GM12878 (cell line): Measurements from ENCODE around the gene SORCS2. TPM values are rescaled to one million over a fixed set of nuclear protein-coding genes. Genes with fewer than 3 reads are reported as not detected.
A peak's percentile ranks its signal among the peaks of the same experiment; 100 is the strongest.

Experiments
- ATAC-seq: fragments of 200-7000 bp; cut with Tn5 transposase; 3 replicates; pipeline ENCODE4 v1.9.1; 2020; ENCODE audit warnings: mild to moderate bottlenecking, moderate library complexity
- BruUV-seq: library from RNA; stranded (reverse); fragments of 400-500 nt; replicated peaks from 2 replicates; lab custom pipeline; 2021; lab: Mats Ljungman, UMichigan
- CTCF ChIA-PET: fragments of 300-600 bp; sonication (Branson Sonifier 250); formaldehyde crosslinking; extraction: SDS; loops from one replicate; lab custom pipeline; 2021; ENCODE audit warnings: inconsistent platforms; lab: Yijun Ruan, JAX
- POLR2A ChIA-PET: fragments of 350-600 bp; formaldehyde crosslinking; extraction: SDS; loops from one replicate; lab custom pipeline; 2021; ENCODE audit warnings: inconsistent platforms; lab: Charles Lee
- RAD21 ChIA-PET: fragments of 300-600 bp; sonication (Branson Sonifier 250); formaldehyde crosslinking; loops from one replicate; lab custom pipeline; 2023; ENCODE audit warnings: antibody characterized with exemption; ENCODE audit not compliant: unreplicated experiment; lab: Charles Lee
- SMC1A ChIA-PET: fragments of 300-600 bp; sonication (Branson Sonifier 250); formaldehyde crosslinking; loops from one replicate; lab custom pipeline; 2023; ENCODE audit not compliant: unreplicated experiment, uncharacterized antibody; lab: Charles Lee
- DNase-seq: peaks from one replicate; pipeline ENCODE4 v3.0.0-alpha.2; 2011; ENCODE audit warnings: low read depth, low spot score
- FAIRE-seq: peaks from 3 replicates; lab custom pipeline; 2011; peaks lifted over from hg19 to GRCh38; lab: Jason Lieb, UNC
- H2AFZ ChIP-seq: 2 replicates; pipeline ENCODE4 v1.6.0; 2011; ENCODE audit warnings: low read depth, low read length, control low read depth; ENCODE audit not compliant: control insufficient read depth
- H3K27ac ChIP-seq: 2 replicates; pipeline ENCODE4 v1.5.1; 2011; ENCODE audit warnings: control low read depth; ENCODE audit not compliant: control insufficient read depth, insufficient read depth
- H3K27me3 ChIP-seq, 2 experiments: replicated peaks in 1 of 2; 2 replicates each; pipeline versions ENCODE4 v1.6.0 to v1.6.1; 2011; ENCODE audit warnings: low read length in 1 of 2; ENCODE audit not compliant: control insufficient read depth in 2 of 2, insufficient read depth in 2 of 2
- H3K36me3 ChIP-seq, 2 experiments: 2 replicates each; pipeline ENCODE4 v1.5.1; 2011; ENCODE audit warnings: low read length in 1 of 2; ENCODE audit not compliant: control insufficient read depth in 2 of 2, insufficient read depth in 2 of 2
- H3K4me1 ChIP-seq: 2 replicates; pipeline ENCODE4 v1.6.1; 2011; ENCODE audit warnings: mild to moderate bottlenecking, low read length, moderate library complexity, mixed read lengths; ENCODE audit not compliant: control insufficient read depth, insufficient read depth
- H3K4me2 ChIP-seq: 2 replicates; pipeline ENCODE4 v1.6.0; 2011; ENCODE audit warnings: control low read depth; ENCODE audit not compliant: control insufficient read depth, insufficient read depth
- H3K4me3 ChIP-seq: fragments of 200-600 bp; sonication (generic); 2 replicates; pipeline ENCODE4 v1.5.1; 2016
- H3K79me2 ChIP-seq: 2 replicates; pipeline ENCODE4 v1.6.0; 2011; ENCODE audit warnings: low read length; ENCODE audit not compliant: control insufficient read depth, insufficient read depth
- H3K9ac ChIP-seq: 2 replicates; pipeline ENCODE4 v1.8.0; 2011; ENCODE audit warnings: low read length, control low read depth, mixed read lengths; ENCODE audit not compliant: control insufficient read depth, insufficient read depth
- H3K9me3 ChIP-seq: replicated peaks from 3 replicates; pipeline ENCODE4 v1.5.1; 2011; ENCODE audit warnings: mild to moderate bottlenecking, low read length; ENCODE audit not compliant: control insufficient read depth, insufficient read depth
- H4K20me1 ChIP-seq: 2 replicates; pipeline ENCODE4 v1.6.0; 2011; ENCODE audit not compliant: control insufficient read depth, insufficient read depth
- NFXL1 ChIP-seq: fragments of 450-650 bp; IDR thresholded peaks from 2 replicates; pipeline ENCODE4 v1.6.1; 2017; ENCODE audit warnings: antibody characterized with exemption, mild to moderate bottlenecking, borderline replicate concordance
- REST ChIP-seq: IDR thresholded peaks from 2 replicates; pipeline ENCODE4 v1.6.1; 2012; ENCODE audit warnings: mild to moderate bottlenecking, low read depth, low read length
- WGBS: methylation state at CpG from one replicate; pipeline ENCODE4 v1.1.6; 2016; ENCODE audit warnings: low lambda C conversion rate; ENCODE audit not compliant: insufficient replicate concordance, insufficient coverage; ENCODE audit errors: missing lambda C conversion rate; 5-methylcytosine and 5-hydroxymethylcytosine counted together
- in situ Hi-C: fragments of 300-500 bp; cut with MboI; formaldehyde crosslinking; loops from 9 replicates; pipeline ENCODE4 v1.14.3; 2018; ENCODE audit warnings: mixed read lengths
- intact Hi-C: fragments of 100-400 bp; cut with micrococcal nuclease; formaldehyde crosslinking; loops from one replicate; pipeline ENCODE4 v1.14.2; 2022; ENCODE audit not compliant: unreplicated experiment
- polyA plus RNA-seq, 11 experiments: library from polyadenylated mRNA; depleted of rRNA in 4 of 11; unstranded in 6 of 11; stranded (reverse) in 5 of 11; fragments of >200 nt; fragmentation: Nextera tagmentation in 4 of 11; fragmentation: Illumina TruSeq in 1 of 11; extraction: Ambion mirVana in 4 of 11; extraction: Trizol in 1 of 11; gene quantifications; 1 replicate in 1 of 11; 2 replicates in 10 of 11; pipeline versions ENCODE4 v1.2.1 to v1.2.3, GENCODE V29; 2011 to 2016; ENCODE audit warnings: inconsistent platforms in 2 of 11, missing spikeins in 2 of 11, low read depth in 1 of 11
- total RNA-seq, 4 experiments: library from RNA; depleted of rRNA in 3 of 4; stranded (reverse); fragments of >200 nt in 3 of 4; fragmentation: Illumina TruSeq in 1 of 4; extraction: Trizol in 1 of 4; gene quantifications; 2 replicates each; pipeline versions ENCODE4 v1.2.1 to v1.2.3, GENCODE V29; 2013 to 2021

Gene SORCS2
- total and polyA plus RNA-seq, 10 of the 15 experiments (the other 5 are each of a cell fraction or from before 2014, with no cell fraction given): 0.01 to 0.15 (median 0.05) TPM; not detected in 5

GRCh38 chr4:7581477-7581876 is 389.1 kb downstream of the SORCS2 start:
- intact Hi-C loops: no loop called here
- no TSS peak for BruUV-seq

More at GRCh38 chr4:7581477-7581876, 389.1 kb downstream of the SORCS2 start:
- H3K4me2 ChIP-seq: no peak overlapping the region
- H2AFZ ChIP-seq: no peak overlapping the region
- no peak for DNase-seq
- peaks cover 6% of the 10 kb centered on the region; the same call in 1 of the 3 replicates for H3K9me3 ChIP-seq
- H4K20me1 ChIP-seq: no peaks in the 10 kb centered on the region
- in situ Hi-C loops: no loop called here
- WGBS: 27% methylated on average over 8 of the region's 8 CpGs
- no peaks in the 10 kb centered on the region for H3K36me3 ChIP-seq
- ChIA-PET CTCF (no interaction called here), RAD21 (no interaction called here), SMC1A (no interaction called here), POLR2A (no interaction called here)
- no peaks in the 10 kb centered on the region for H3K79me2 ChIP-seq
- FAIRE-seq: no peak
- no peak overlapping the region for H3K4me3 ChIP-seq
- no peaks in the 10 kb centered on the region for H3K4me1 ChIP-seq
- H3K27ac ChIP-seq: no peak overlapping the region
- no peak overlapping the region for H3K9ac ChIP-seq
- ATAC-seq: no peak
- peak; percentile 84 for TF ChIP-seq REST
- TF ChIP-seq NFXL1: no peak
- no peaks in the 10 kb centered on the region for H3K27me3 ChIP-seq
